ENCODE data around the gene RAP1GDS1.

GRCh38 chr4:98473046-98473445 lies 211.9 kb downstream of the RAP1GDS1 start:
- TF ChIP-seq POLR2A (IDR thresholded peaks at IDR 0.05) (no peak), CTCF (IDR thresholded peaks at IDR 0.05) (no peak)

Data from Peyer's patch (tissue), 4 donors.